ENCODE measurements around the gene CELA2B.
"Not testable (repeated sequence)": the region's sequence is repeated elsewhere in the genome, so short reads cannot be mapped to it uniquely, and the experiment has no call there.

CELA2B gene

DNA sequence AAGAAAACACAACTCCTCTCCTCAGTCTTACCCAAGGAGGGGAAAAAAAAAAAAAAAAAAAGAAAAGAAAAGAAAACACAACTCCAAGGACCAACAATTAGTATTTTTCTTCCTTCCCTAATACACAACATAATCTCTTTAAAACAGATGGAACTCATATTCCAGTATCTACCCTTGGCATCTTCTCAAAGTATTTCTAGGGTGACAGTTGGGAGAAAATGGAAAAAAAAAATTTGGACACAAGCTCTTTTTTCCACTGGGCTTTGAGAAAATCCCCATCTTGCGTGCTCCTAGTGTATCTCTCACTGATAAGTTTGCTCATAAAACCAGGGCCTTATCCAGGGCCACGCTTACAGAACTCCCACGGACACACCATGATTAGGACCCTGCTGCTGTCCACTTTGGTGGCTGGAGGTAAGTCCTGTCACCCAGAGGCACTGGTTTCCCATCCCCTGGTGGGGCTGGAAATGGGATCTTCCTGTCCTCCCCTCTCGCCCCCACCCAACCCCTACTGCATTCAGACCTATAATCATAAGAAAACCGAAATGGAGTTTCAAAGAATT lies at the start of gene CELA2B:
TSS of gene CELA2B (plus strand) at position 353 of the 563 bp plus-strand sequence. CDS start at position 375, 22 bp downstream.
- no peak for DNase-seq

DNA sequence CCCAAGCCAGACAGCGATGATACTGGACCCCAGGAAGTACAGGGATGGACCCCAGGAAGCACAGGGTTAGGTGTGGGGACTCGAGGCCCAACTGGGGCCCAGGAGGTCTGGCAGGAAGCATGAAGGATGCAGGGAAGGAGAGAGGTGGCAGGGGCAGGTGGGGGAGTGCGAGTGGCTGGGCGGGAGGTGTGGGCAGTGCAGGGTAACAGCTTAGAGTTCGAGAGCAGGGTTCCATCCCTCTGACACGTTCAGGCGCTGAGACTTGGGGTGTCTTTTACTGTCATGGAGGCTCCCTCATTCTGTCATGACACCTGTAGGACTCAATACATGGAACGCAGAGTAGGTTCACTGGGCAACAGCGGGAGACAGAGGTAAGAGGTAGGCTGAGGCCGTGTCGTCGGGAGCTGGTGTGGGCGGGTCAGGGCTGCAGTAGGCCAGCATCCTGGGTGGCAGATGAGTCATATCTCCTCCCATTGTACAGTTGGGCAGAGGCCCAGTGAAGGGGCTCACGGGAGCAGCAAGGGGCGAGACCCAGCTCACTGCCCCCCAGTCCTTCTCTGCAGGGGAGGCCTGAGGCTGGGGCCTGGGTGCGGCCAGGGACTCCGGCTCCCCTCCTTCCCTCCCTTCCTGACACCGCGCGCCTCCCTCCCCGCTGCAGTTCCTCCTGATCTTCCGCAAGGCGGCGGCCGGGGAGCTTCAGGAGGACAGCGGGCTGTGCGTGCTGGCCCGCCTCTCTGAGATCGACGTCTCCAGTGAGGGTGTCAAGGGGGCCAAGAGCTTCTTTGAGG lies 49.2 kb upstream of the CELA2B start:
- DNase-seq, result no peak

DNA sequence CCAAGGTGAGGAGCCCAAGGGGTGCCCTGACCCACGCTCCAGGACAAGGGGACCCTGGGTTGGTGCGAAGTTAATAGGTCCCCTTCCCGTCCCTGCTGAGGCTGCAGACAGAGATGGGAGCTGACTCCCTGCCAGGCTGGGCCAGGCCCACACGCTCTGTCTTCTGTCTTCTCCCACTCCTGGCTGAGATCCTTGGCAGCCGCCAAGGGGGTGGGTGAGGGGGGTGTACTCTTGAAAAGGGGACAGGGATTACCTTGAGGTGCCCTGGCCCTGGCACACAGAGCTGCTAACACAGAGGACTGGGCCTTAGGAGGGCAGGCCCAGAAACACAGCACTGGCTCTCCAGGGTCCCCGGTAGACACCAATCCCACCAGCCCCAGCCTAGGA lies 48.6 kb upstream of the CELA2B start:
- no peak for DNase-seq

DNA sequence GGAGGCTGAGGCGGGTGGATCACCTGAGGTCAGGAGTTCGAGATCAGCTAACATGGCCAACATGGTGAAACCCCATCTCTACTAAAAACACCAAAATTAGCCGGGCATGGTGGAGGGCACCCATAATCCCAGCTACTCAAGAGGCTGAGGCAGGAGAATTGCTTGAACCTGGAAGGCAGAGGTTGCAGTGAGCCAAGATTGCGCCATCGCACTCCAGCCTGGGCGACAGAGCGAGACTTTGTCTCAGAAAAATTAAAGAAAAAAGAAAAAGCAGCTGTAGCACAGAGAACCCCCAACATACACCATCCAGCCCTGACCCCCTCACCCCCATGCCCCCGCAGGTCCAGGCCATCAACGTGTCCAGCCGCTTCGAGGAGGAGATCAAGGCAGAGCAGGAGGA lies 47.7 kb upstream of the CELA2B start:
- DNase-seq, result not testable (repeated sequence)

DNA sequence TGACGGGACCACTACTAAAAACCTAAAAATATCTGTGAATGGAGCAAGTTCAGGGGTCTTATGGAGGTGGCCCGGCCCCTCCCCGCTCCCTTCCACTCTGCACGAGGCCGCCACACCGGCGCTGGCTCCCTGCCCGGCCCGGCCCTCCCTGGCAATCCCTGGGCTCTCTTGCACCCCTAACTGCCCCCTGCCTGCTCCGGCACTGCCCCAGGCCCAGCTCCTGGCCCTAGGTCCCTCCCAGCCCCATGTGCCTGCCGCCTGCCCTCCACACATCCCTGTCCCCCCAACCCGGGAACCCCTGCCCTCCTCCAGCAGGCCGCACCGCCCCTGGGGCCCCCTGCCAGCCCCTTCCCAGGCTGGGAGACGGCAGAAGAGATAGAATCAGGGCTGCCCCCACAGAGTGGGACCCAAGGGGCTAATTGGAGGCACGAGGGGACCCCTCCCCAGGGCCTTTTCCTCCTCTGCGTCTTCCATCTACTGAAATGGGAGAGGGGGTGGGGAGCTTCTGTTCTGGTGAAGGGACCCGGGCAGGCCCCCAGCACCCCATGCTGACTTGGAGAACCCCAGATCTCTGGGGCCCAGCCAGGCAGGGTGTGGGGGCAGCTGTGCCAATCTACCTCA lies 47.0 kb upstream of the CELA2B start:
- DNase-seq, result no peak

DNA sequence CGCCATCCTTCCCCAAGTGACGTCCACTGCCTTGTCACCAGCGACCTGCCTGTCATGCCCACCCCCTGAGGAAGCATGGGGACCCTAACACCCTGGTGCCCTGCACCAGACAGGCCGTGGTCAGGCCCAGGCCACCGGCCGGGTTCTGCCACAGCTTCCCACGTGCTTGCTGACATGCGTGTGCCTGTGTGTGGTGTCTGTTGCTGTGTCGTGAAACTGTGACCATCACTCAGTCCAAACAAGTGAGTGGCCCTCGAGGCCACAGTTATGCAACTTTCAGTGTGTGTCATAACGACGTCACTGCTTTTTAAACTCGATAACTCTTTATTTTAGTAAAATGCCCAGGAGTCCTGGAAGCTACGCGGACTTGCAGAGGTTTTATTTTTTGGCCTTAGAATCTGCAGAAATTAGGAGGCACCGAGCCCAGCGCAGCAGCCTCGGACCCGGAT lies 46.2 kb upstream of the CELA2B start:
- DNase-seq, result no peak

DNA sequence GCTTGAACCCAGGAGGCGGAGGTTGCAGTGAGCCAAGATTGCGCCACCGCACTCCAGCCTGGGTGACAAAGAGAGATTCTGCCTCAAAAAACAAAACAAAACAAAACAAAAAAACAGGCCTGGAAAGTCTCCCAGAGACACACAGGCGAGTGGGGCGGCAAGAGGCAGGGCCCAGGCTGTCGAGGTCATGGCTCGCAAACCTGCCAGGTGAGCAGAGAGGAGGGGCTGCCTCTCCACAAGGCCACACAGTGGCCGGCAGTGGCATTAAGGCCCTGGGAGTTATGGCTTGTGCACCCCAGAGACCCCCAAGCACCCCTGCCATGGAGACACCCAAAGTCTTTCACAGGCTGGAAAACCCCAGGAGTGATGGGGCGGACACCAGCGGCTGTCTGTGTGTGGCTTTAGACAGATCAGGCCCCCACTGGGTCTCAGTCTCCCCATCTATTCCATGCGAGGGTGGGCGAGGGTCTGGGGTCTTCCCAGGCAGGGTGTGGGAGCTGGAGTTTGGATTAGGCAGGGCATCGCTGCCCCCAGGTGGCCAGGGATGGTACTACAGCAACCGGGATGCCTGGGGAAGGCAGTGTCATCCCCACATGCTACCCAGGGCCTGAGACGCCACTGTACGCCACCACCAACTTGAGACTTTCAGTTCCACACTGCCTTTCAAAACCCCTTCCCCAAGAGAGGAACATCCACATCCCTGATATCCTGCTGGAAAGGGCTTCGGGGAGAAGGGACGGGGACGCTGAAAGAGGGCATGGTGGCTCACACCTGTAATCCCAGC lies 44.9 kb upstream of the CELA2B start:
- peak; percentile 9 to 11 for DNase-seq

DNA sequence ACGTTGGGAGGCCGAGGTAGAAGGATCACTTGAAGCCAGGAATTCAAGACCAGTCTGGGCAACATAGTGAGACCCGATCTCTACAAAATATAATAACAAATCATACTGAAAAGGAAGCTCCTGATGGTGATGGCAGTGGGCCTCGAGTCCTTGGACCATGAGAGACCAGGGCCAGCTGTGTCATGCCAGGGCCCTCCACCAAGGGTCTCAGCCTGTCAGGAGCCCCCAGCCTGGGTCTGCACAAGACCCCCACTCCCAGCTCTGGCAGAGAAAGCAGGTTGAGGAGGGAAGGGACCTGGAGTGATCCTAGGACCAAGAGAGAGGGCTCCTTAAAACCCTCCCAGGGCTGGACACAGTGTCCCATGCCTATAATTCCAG lies 44.3 kb upstream of the CELA2B start:
- DNase-seq, result no peak

DNA sequence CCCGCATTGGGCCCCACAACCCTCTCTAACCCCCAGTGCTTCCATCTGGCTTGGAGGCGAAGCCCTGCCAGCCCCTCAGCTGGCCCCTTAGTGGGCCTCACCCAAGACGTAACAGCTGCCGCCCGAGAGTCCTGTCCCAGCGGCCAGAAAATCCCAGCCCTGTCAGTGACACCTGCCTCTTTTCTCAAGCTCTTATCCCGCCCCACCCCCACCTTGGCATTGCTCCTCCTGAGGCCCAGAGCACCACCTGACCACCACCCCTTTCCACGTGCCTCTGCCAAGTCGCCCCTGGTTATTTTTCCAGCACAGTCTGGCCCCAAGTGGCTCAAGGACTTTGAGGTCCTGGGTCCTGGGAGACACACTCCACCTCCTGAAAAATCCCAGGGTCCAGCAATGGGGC lies 43.6 kb upstream of the CELA2B start:
- no peak for DNase-seq

DNA sequence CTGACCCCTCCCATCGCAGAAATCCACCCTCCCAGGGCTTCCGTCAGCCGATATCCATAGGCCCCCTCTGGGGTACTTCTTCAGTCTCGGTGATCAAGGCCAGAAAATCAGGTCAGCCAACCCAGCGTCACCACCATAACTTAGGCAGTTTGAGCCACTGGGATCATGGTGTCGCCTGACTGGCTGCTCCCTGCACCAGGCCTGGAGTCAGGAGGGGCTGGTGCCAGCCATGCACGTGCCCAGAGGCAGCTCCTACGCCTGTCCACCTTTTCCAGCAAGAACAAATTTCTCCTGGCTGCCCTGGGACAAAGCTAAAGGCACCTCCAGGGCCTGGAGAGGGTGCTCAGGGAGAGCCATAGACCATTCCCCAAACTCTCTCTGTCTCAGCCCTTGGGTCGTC lies 42.4 kb upstream of the CELA2B start:
- DNase-seq, result no peak

DNA sequence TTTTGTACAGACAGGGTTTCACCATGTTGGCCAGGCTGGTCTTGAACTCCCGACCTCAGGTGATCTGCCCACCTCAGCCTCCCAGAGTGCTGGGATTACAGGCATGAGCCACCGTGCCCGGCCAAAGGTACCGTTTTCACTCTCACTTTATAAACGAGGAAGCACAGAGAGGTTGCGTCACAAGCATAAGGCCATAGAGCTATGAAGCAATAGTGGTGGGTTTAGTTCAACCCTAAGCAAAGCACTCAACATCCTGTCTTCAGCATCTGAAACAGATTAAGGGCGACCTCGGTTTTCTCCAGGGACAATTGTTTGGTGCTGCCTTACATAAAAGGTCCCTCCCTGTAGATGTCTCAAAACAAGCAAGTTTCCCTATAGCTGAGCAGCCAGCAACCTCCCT lies 41.2 kb upstream of the CELA2B start:
- DNase-seq, result not testable (repeated sequence)

DNA sequence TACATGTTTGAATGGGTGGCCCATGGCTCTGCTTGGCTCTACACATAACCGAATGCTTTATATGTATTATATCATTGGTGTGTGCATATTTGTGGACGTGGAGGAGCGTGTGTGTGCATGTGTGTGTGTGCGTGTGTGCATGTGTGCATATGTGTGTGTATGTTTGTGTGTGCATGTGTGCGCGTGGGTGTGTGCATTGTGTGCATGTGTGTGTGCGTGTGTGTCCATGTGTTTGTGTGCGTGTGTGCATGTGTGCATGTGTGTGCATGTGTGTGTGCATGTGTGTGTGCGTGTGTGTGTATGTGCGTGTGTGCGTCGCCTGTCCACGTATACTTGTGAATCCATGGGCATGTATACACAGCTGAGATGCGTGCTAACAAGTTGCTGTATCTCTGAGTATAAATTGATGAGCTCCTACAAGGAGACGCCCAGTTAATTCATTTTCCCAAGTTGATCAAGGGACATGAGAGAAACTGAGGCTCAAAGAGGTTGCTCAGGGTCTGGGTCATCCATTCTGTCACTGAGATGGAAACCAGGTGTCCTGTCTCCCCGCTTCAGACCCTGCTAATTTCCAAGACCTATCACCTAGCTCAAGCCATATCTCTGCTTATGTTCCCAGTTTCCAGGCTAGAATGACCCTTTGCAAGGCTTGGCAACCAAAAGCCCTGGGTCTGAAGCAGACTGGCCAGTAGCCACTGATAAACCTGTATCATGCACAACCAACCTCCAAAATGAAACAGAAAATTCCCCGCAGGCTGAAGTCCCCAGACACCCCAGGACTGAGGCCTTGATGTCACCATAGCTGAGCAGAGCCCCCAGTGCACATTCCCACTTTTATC lies 40.4 kb upstream of the CELA2B start:
- no peak for DNase-seq

DNA sequence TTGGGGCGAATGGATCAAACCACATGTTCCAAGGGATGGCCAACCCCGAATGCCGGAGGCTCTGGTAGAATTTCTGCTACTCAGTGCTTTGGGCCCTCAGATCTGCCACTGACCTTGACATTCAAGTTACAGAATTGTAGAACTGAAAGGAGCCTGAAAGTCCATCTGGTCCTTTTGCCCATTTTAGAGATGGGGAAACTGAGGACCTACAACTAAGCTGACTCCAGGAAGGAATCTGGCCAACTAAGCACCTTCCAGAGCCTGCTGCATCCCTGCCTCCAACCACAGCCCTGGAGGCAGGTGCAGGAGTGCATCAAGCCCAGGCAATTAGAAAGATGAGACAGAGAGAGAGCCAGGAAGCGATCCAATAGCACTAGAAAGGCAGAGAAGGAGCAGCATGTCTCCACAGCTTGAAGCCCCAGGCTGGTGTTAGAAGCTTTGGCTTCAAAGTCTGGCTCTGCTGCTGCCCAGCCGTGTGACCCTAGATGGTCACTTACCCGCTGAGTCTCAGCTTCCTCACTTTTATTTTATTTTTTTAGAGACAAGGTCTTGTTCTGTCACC lies 38.9 kb upstream of the CELA2B start:
- no peak for DNase-seq

DNA sequence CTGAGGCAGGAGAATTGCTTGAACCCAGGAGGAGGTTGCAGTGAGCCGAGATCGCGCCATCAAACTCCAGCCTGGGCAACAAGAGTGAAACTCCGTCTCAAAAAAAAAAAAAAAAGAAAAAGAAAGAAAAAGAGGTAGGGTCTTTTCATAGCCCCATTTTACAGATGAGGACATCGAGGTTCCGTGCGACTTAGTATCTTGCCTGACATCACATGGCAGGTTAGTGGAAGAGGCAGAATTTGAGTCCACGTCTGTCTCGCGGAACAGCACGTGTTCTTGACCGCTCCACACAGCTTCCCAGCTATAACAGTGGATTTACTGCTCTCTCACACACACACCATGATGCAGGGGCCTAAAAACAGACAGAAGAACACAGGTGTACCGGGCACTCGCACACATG lies 36.6 kb upstream of the CELA2B start:
- no peak for DNase-seq

DNA sequence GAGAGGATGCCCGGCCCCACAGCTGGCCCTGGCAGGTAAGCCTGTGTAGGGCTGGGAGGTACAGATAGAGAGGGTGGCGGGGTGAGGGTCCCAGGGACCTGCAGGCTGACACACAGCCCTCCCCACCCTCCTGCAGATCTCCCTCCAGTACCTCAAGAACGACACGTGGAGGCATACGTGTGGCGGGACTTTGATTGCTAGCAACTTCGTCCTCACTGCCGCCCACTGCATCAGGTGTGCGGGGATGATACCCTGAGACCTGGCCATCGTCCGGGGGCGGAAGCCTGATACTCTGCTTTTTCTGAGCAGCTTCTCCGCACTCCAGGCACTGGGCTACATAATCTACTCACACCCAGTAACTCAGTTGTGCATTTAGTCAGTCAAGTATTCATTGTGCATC lies 35.5 kb upstream of the CELA2B start:
- no peak for DNase-seq

DNA sequence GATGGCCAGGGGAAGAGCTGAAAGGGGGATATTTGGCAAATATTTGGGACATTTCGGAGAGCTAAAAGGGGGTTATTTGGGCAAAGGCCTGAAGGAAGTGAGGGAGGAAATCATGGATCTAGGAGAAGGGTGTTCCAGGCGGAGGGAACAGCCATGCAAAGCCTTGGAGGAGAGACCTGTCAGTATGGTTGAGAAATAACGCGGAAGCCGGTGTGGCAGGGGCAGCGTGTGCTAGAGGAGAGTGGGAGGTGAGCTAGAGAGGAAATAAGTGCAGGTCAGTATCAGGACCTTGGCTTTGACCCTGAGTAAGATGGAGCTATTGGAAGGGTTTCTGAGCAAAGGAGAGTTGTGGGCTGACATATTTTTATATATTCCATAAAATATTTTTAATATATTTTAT lies 34.7 kb upstream of the CELA2B start:
- no peak for DNase-seq

DNA sequence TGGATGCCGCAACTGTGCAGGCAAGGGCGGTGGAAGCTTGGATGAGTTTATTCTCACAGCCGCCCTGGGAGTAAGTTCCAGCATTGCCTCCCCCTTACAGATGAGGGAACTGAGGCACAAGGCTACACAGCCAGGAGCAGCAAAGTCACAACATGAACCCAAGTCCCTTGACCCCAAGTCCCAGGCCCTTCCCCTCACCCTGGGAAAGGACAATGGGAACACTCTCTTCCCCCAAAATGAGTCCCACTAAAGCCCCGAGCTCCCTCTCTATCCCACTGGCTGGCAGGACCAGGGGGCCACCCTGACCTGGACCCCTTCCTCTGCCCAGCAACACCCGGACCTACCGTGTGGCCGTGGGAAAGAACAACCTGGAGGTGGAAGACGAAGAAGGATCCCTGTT lies 33.8 kb upstream of the CELA2B start:
- no peak for DNase-seq

DNA sequence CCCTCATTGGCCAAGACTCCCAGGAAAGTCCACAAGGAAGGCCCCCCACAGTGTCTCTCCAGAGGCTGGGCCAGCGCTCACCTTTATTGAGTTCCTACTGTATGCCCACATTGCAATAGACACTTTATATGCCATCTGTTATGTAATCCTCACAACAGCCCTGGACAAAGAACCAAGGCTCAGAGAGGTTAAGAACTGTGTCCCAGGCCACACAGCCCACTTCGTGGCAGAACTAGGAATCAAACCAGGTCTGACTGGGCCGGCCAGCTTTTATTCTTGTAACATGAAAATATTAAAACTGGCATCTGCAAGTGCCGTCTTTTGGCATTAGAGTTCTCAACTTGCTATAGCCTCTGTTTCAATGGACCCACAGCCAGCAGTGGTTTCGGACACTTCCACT lies 33.1 kb upstream of the CELA2B start:
- DNase-seq, result no peak

DNA sequence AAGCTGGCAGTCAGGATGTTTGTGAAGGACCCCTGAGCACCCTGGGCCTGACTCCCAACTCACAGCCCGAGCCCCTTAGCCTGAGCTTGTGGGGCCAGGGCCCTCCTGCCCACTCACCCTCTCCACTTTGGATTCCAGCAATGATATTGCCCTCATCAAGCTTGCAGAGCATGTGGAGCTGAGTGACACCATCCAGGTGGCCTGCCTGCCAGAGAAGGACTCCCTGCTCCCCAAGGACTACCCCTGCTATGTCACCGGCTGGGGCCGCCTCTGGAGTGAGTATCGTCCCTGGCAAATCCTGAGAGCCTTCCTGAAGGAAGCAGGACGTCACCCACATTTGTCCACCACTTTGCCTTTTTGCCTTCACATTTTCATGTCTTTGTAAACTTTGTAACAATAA lies 32.6 kb upstream of the CELA2B start:
- DNase-seq, result no peak

DNA sequence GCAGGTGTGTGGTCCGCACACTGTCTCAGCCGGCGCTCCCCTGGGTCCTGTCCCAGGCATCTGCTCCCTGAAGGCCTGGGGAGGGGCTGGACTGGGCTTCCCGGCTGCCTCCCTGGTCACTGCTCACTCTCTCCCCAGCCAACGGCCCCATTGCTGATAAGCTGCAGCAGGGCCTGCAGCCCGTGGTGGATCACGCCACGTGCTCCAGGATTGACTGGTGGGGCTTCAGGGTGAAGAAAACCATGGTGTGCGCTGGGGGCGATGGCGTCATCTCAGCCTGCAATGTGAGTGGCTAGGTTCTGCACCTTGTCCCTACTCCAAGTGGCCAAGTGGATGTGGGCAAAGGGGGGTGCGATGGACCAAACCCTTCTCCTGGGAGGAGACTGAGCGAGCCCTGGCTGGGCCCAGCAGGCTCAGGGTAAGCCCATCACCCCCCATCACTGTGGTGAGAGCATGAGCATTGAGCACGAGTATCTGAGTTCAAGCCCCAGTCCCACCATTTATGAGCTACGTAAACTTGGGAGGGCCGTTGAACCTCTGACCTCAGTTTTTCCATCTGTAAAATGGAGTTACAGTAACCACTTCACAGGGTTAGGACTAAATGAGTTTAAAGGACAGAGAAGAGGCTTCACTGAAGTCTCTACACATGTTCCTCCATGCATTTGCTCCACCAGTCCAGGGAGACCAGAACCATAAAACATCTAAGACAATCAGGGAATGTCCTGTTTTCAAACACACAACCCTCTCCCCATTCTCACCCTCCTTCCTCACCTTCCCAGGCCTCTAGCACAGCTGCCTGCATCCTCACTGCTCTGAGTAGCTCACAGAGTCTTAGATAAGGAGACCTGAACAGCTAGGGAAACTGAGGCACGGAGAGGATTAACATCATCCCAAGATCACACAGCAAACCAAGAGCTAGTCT lies 31.2 kb upstream of the CELA2B start:
- no peak for DNase-seq
